Activated naive CD4-positive, alpha-beta T cell treated with anti-CD3 and anti-CD28 coated beads for 36 hours (primary cell): Measurements from ENCODE around the gene TNFRSF12A. TPM values are rescaled to one million over a fixed set of nuclear protein-coding genes. Genes with fewer than 3 reads are reported as not detected.

ENCODE experiments used
- CTCF ChIA-PET: fragments of 350-600 bp; sonication (Branson Sonifier 250); formaldehyde crosslinking; loops from one replicate; lab custom pipeline; 2021; ENCODE audit warnings: antibody characterized with exemption; lab: Charles Lee
- DNase-seq: peaks from one replicate; pipeline ENCODE4 v3.0.0-alpha.2; 2020
- H3K27ac Mint-ChIP-seq: one replicate; pipeline ENCODE4 v1.8.0; 2021; ENCODE audit warnings: mild to moderate bottlenecking, mixed read lengths
- H3K27me3 Mint-ChIP-seq: one replicate; pipeline ENCODE4 v1.8.0; 2021; ENCODE audit warnings: low read depth, mixed read lengths
- H3K36me3 Mint-ChIP-seq: one replicate; pipeline ENCODE4 v1.8.0; 2021; ENCODE audit warnings: low read depth, mixed read lengths
- H3K4me1 Mint-ChIP-seq: one replicate; pipeline ENCODE4 v1.8.0; 2021; ENCODE audit warnings: low read depth, mixed read lengths
- H3K4me3 Mint-ChIP-seq: one replicate; pipeline ENCODE4 v1.8.0; 2021; ENCODE audit warnings: mild to moderate bottlenecking, moderate library complexity, mixed read lengths
- H3K9me3 Mint-ChIP-seq: one replicate; pipeline ENCODE4 v1.8.0; 2021; ENCODE audit warnings: mixed read lengths
- intact Hi-C: fragments of 100-400 bp; cut with micrococcal nuclease; formaldehyde crosslinking; loops from one replicate; pipeline ENCODE4 v1.15.1; 2023
- total RNA-seq, 2 experiments: library from RNA; stranded (reverse); gene quantifications; one replicate each; pipeline ENCODE4 v1.2.3, GENCODE V29; 2021

Gene TNFRSF12A
- total RNA-seq, 2 experiments from 2014 or later: 0.88 to 0.96 TPM

DNA sequence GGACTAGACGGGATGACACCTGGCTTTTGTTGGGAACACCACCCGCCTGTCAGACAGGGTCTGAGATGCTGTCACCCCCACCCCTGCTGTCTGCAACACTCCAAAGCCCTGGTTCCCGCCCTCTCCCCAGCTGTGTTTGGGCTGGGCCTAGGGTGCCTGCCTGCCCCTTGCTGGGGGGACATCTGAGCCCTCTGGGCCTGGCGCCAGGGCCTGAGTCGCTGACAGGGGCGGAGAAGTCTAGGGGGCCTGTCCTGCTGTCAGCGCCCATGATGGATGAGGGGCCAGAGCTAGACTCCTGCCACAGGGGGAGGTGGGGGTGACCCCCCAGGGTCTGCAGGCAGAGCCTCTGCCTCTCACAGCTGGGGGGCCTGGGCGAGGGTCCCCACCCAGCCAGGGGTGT, 32.3 kb upstream of the TNFRSF12A start:
- Mint-ChIP-seq H3K36me3 (no peaks in the 10 kb centered on the region), H3K27ac (no peak overlapping the region), H3K9me3 (no peaks in the 10 kb centered on the region), H3K27me3 (no peaks in the 10 kb centered on the region), H3K4me3 (no peak overlapping the region), H3K4me1 (peaks cover 6% of the 10 kb centered on the region)
- CTCF ChIA-PET: interaction anchor here (0.5 kb wide), 1 partner anchor 27 kb away, joined by 3 read pairs; no protein-coding TSS in a partner anchor
- intact Hi-C loops: no loop called here
- no peak for DNase-seq

GRCh38 chr16:2988590-2989099, 31.5 kb upstream of the TNFRSF12A start:
- Mint-ChIP-seq H3K4me1 (peaks cover 4% of the 10 kb centered on the region), H3K27me3 (no peaks in the 10 kb centered on the region), H3K4me3 (no peak overlapping the region), H3K36me3 (no peaks in the 10 kb centered on the region), H3K9me3 (no peaks in the 10 kb centered on the region), H3K27ac (no peak overlapping the region)
- intact Hi-C loops: no loop called here
- CTCF ChIA-PET: interaction anchor here (0.5 kb wide), 1 partner anchor 28 kb away, joined by 3 read pairs; no protein-coding TSS in a partner anchor
- no peak for DNase-seq

DNA sequence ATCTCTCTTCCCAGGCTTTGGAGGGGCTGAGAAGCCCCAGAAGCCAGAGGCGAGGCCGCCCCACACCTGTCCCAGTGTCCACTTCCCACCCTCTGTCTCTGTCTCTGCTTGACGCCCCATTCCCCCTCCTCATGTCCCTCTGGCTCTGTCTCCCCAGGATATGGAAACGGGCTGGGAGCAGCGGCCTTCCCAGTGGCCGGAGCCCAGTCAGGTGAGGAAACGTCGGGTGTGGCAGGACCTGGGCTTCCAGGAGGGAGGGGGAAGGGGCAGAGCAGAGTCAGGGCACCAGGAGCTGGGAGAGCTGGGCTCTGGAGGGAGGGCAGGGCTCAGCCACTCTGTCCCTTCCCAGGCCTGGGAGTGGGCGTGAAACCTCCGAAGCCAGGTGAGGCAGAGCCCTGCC, 29.3 kb upstream of the TNFRSF12A start:
- no peaks in the 10 kb centered on the region for H3K4me1 Mint-ChIP-seq
- no peaks in the 10 kb centered on the region for H3K27me3 Mint-ChIP-seq
- DNase-seq: no peak
- intact Hi-C loops: no loop called here
- no peak overlapping the region for H3K4me3 Mint-ChIP-seq
- CTCF ChIA-PET: interaction anchor here (0.6 kb wide), 1 partner anchor 87 kb away, joined by 3 read pairs; no protein-coding TSS in a partner anchor
- no peaks in the 10 kb centered on the region for H3K9me3 Mint-ChIP-seq
- no peaks in the 10 kb centered on the region for H3K36me3 Mint-ChIP-seq
- H3K27ac Mint-ChIP-seq: no peak overlapping the region

DNA sequence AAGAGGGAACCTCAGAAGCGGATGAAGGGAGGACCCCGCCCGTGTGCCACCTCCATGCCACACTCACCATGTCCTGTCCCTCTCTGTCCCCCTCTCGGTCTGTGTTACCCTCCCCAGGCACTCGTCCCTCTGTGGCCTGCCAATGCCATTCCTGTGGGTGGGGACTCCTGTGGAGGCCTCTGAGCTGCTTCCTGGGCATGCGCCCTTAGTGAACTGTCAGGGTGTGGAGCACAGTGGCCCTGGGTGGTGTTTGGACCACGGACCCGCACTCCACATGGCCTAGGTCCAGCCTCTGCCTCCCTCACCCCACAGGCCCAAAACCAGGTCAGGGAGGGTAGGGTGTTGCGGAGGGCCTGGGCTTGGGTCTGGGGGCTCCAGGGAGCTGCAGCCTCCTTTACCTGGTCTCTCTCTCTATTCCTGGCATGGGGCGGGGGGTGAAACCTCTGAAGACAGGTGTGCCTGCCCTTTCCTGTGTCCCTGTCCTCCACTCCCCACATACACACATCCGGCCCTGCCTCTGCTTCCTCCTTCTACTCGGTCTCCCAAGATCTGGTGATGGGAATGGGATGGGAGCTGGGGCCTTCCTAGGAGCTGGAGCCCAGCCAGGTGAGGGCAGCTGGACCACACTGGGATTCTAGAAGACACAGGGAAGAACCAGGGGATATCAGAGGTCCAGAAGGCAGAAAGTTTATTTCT, 28.5 kb upstream of the TNFRSF12A start:
- Mint-ChIP-seq H3K36me3 (no peaks in the 10 kb centered on the region), H3K9me3 (no peaks in the 10 kb centered on the region), H3K27me3 (no peaks in the 10 kb centered on the region), H3K27ac (no peak overlapping the region), H3K4me1 (no peaks in the 10 kb centered on the region), H3K4me3 (no peak overlapping the region)
- CTCF ChIA-PET: no interaction called here
- no peak for DNase-seq
- intact Hi-C loops: no loop called here

DNA sequence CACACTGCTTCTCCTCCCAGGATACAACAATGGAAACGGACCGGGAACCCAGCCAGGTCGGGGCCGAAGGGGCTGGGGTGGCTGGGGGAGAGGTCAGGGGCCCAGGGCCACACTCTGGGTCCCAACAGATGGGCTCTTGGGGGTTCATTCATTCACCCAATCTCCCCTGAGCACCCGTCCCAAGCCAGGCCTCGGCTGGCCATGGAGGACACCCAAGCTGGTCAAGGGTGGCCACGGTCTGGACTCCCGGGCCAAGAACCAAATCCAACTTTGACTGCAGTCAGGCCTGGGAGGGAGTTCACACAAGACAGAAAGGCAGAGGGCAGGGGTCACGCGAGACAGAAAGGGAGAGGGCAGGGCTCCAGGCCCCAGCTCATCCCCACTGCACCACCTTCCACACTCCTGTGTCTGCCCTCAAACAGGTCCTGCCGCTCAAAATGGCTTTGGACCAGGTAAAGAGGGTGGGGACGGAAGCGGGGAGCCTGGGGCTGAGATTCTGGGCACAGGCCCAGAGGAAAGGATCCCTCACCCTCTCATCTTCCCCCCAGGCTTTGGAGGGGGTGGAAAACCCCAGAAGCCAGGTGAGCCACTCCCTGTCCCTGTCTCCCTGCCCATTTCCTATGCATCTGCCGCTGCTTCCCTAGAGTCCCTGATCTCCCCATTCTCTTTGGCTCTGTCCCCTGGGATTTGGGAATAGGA, 27.6 kb upstream of the TNFRSF12A start:
- CTCF ChIA-PET: no interaction called here
- intact Hi-C loops: no loop called here
- Mint-ChIP-seq H3K36me3 (no peaks in the 10 kb centered on the region), H3K27me3 (no peaks in the 10 kb centered on the region), H3K9me3 (no peaks in the 10 kb centered on the region), H3K4me3 (no peak overlapping the region), H3K4me1 (no peaks in the 10 kb centered on the region), H3K27ac (no peak overlapping the region)
- DNase-seq: no peak

DNA sequence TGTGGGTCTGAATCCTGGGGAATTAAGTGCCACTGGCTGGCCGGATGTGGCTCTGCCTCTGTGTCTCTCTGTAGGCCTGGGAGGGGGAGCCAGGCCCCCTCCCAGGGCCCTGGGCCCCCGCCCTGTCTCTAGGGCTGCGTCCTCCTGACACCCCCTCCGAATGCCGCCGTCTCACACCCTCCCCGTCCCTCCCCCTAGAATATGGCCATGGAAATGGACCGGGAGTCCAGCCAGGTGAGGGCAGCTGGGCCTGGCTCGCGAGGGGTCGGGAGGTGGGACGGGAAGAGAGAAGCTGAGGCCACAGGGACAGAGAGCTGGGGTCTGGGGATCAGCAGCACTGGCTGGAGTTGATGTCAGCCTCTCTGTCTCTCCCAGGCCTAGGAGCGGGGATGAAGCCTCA, 23.9 kb upstream of the TNFRSF12A start:
- CTCF ChIA-PET: no interaction called here
- Mint-ChIP-seq H3K9me3 (no peaks in the 10 kb centered on the region), H3K27me3 (no peaks in the 10 kb centered on the region), H3K36me3 (no peaks in the 10 kb centered on the region), H3K4me1 (no peaks in the 10 kb centered on the region), H3K27ac (no peak overlapping the region), H3K4me3 (no peak overlapping the region)
- DNase-seq: no peak
- intact Hi-C loops: no loop called here

- H3K9me3 Mint-ChIP-seq: no peaks in the 10 kb centered on the region
- no peak overlapping the region for H3K4me3 Mint-ChIP-seq
- no peak overlapping the region for H3K27ac Mint-ChIP-seq
- CTCF ChIA-PET: interaction anchor here (13.3 kb wide), 1 partner anchor 27 kb away, joined by 310 read pairs; the partner anchor contains the start of genes CLDN6, HCFC1R1, THOC6 and TNFRSF12A
- DNase-seq: no peak
- H3K27me3 Mint-ChIP-seq: no peaks in the 10 kb centered on the region
- H3K4me1 Mint-ChIP-seq: no peaks in the 10 kb centered on the region
- H3K36me3 Mint-ChIP-seq: no peaks in the 10 kb centered on the region
- intact Hi-C loops: no loop called here
Observed at GRCh38 chr16:2999929-3000328, 20.2 kb upstream of the TNFRSF12A start.

DNA sequence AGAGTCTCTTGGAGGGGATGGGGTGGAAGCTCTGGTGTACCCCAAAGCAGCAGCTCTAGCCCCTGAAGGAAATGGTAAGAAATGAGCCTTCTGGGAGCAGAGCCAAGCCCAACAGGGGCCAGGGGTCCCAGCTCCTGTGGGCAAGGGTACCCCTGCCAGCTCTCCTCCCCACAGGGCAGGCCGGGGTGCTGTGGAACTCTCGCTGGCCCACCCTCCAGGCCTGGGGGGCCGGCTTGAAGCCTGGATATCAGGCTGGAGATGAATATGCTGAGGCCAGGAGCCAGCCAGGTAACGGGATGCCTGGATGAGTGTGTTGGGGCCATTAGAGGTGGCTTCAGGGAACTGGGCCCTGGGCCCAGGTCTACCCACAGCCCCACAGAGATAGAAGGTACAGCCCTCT, 19.6 kb upstream of the TNFRSF12A start:
- Mint-ChIP-seq H3K36me3 (no peaks in the 10 kb centered on the region), H3K4me1 (no peaks in the 10 kb centered on the region), H3K4me3 (no peak overlapping the region), H3K27me3 (no peaks in the 10 kb centered on the region), H3K27ac (no peak overlapping the region), H3K9me3 (no peaks in the 10 kb centered on the region)
- DNase-seq: no peak
- intact Hi-C loops: no loop called here
- CTCF ChIA-PET: interaction anchor here (13.3 kb wide), 1 partner anchor 26 kb away, joined by 310 read pairs; the partner anchor contains the start of genes CLDN6, HCFC1R1, THOC6 and TNFRSF12A

DNA sequence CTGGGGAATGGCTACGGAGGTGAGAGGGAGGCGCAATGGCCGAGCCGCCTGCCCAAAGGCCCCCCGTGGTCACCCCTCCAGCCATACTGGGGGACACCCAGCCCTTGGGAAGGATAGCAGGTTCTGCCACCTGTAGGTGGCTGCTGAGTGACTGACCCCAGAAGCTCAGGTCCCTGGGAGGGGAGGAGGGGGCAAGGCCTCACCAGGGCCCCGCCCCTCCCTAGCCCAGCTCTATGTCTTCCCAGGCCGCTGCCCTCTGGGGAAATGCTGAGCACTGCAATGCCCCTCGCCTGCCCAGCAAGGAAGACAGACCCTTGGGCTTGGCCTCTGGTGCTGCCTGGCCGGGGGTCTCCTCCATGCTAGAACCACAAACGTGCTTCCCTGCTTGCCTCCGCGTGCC, 18.9 kb upstream of the TNFRSF12A start:
- Mint-ChIP-seq H3K27ac (no peak overlapping the region), H3K4me3 (no peak overlapping the region), H3K36me3 (no peaks in the 10 kb centered on the region), H3K4me1 (no peaks in the 10 kb centered on the region), H3K9me3 (no peaks in the 10 kb centered on the region), H3K27me3 (peaks cover 2% of the 10 kb centered on the region)
- intact Hi-C loops: no loop called here
- no peak for DNase-seq
- CTCF ChIA-PET: interaction anchor here (13.3 kb wide), 1 partner anchor 25 kb away, joined by 310 read pairs; the partner anchor contains the start of genes CLDN6, HCFC1R1, THOC6 and TNFRSF12A

GRCh38 chr16:3003582-3004270, 16.4 kb upstream of the TNFRSF12A start:
- CTCF ChIA-PET: interaction anchor here (0.6 to 13.3 kb wide), 11 partner anchors 23 to 883 kb away, joined by 3 to 310 read pairs (median 4); partner anchors contain the start of genes BICDL2, CLDN6, HCFC1R1 and THOC6
- Mint-ChIP-seq H3K4me1 (peaks cover 23% of the 10 kb centered on the region), H3K4me3 (peak overlapping the region; percentile 49), H3K9me3 (no peaks in the 10 kb centered on the region), H3K36me3 (no peaks in the 10 kb centered on the region), H3K27ac (no peak overlapping the region), H3K27me3 (peaks cover 2% of the 10 kb centered on the region)
- intact Hi-C loops: loop anchor here (1.0 to 2.0 kb wide), 6 partner anchors 17 to 163 kb away; partner anchors contain the start of genes THOC6 and TNFRSF12A
- peak; percentile 98 for DNase-seq

DNA sequence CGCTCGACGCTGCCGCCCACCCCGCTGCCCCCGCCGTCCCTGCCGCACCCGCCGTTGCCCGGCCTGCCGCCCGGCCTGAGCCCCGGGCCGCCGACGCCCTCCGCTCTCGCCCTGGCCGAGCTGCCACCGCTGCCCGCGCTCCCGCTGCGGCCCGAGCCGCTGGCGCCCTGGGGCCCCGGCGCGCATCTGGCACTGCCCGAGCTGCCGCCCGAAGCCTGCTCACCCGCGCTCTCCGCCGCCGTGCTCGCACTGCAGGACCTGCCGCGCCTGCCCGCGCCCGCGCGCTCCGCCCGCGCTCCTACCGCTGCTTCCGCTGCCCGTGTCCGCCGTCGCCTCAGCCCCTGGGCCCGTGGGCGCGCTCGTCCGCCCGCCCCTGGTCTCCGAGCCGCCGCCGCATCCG, 15.8 kb upstream of the TNFRSF12A start:
- DNase-seq: no peak
- intact Hi-C loops: loop anchor here (1.0 to 2.0 kb wide), 2 partner anchors 16 to 120 kb away; partner anchors contain the start of gene TNFRSF12A
- CTCF ChIA-PET: interaction anchor here (0.6 to 13.3 kb wide), 11 partner anchors 22 to 884 kb away, joined by 3 to 310 read pairs (median 4); partner anchors contain the start of genes BICDL2, CLDN6, HCFC1R1 and THOC6
- peaks cover 25% of the 10 kb centered on the region for H3K4me1 Mint-ChIP-seq
- no peak overlapping the region for H3K27ac Mint-ChIP-seq
- no peaks in the 10 kb centered on the region for H3K36me3 Mint-ChIP-seq
- H3K9me3 Mint-ChIP-seq: no peaks in the 10 kb centered on the region
- H3K4me3 Mint-ChIP-seq: peak overlapping the region; percentile 59
- peaks cover 2% of the 10 kb centered on the region for H3K27me3 Mint-ChIP-seq
